GM23338 (cell line): Measurements from ENCODE around the gene ENTPD6. TPM values are rescaled to one million over a fixed set of nuclear protein-coding genes. Genes with fewer than 3 reads are reported as not detected.

Source experiments
- ATAC-seq: fragments of 200-7000 bp; cut with Tn5 transposase; 3 replicates; pipeline ENCODE4 v1.9.1; 2020
- DNase-seq: peaks from one replicate; pipeline ENCODE4 v3.0.0-alpha.2; 2015; ENCODE audit warnings: low spot score
- H2AFZ ChIP-seq: fragments of 200-600 bp; sonication (generic); 2 replicates; pipeline ENCODE4 v1.8.0; 2016; ENCODE audit warnings: antibody characterized with exemption, mild to moderate bottlenecking, moderate library complexity
- H3F3A ChIP-seq: fragments of 200-600 bp; sonication (generic); replicated peaks from 2 replicates; pipeline ENCODE4 v1.8.0; 2017; ENCODE audit warnings: antibody characterized with exemption, mixed run types, low read depth
- H3K27ac ChIP-seq: fragments of 200-600 bp; sonication (generic); 2 replicates; pipeline ENCODE4 v1.6.1; 2016; ENCODE audit warnings: low read depth
- H3K27me3 ChIP-seq: fragments of 200-600 bp; sonication (generic); 2 replicates; pipeline ENCODE4 v1.8.0; 2016; ENCODE audit warnings: mild to moderate bottlenecking, mixed run types, moderate library complexity; ENCODE audit not compliant: insufficient read depth
- H3K36me3 ChIP-seq: fragments of 200-600 bp; sonication (generic); 2 replicates; pipeline ENCODE4 v1.8.0; 2016; ENCODE audit warnings: mild to moderate bottlenecking; ENCODE audit not compliant: insufficient read depth
- H3K4me1 ChIP-seq: fragments of 200-600 bp; sonication (generic); 2 replicates; pipeline ENCODE4 v1.8.0; 2016; ENCODE audit warnings: mild to moderate bottlenecking, moderate library complexity; ENCODE audit not compliant: insufficient read depth
- H3K4me2 ChIP-seq: fragments of 200-600 bp; sonication (generic); 2 replicates; pipeline ENCODE4 v1.7.1; 2017; ENCODE audit warnings: mixed run types
- H3K4me3 ChIP-seq: fragments of 200-600 bp; sonication (generic); 2 replicates; pipeline ENCODE4 v1.6.1; 2016; ENCODE audit warnings: mixed run types
- H3K79me2 ChIP-seq: fragments of 200-600 bp; sonication (generic); replicated peaks from 2 replicates; pipeline ENCODE4 v1.8.0; 2017; ENCODE audit warnings: mild to moderate bottlenecking; ENCODE audit not compliant: insufficient read depth
- H3K9me2 ChIP-seq: fragments of 200-600 bp; sonication (generic); 2 replicates; pipeline ENCODE4 v1.8.0; 2017; ENCODE audit not compliant: insufficient read depth
- H4K20me1 ChIP-seq: fragments of 200-600 bp; sonication (generic); replicated peaks from 2 replicates; pipeline ENCODE4 v1.8.0; 2017; ENCODE audit warnings: mild to moderate bottlenecking; ENCODE audit not compliant: insufficient read depth
- H3K27ac Mint-ChIP-seq: 2 replicates; pipeline ENCODE4 v1.8.0; 2020; ENCODE audit warnings: inconsistent platforms, mild to moderate bottlenecking, moderate library complexity, mixed read lengths
- H3K27me3 Mint-ChIP-seq: 3 replicates; pipeline ENCODE4 v1.8.0; 2022; ENCODE audit warnings: low read depth, mild to moderate bottlenecking, moderate library complexity, mixed read lengths, inconsistent platforms; ENCODE audit not compliant: insufficient read depth, poor library complexity
- H3K36me3 Mint-ChIP-seq: 3 replicates; pipeline ENCODE4 v1.8.0; 2021; ENCODE audit warnings: low read depth, mild to moderate bottlenecking, inconsistent platforms, moderate library complexity, mixed read lengths
- H3K4me1 Mint-ChIP-seq: 3 replicates; pipeline ENCODE4 v1.8.0; 2020; ENCODE audit warnings: mild to moderate bottlenecking, inconsistent platforms, mixed read lengths
- H3K4me3 Mint-ChIP-seq: 3 replicates; pipeline ENCODE4 v1.8.0; 2021; ENCODE audit warnings: moderate library complexity, mild to moderate bottlenecking, inconsistent platforms, mixed read lengths
- H3K9me3 Mint-ChIP-seq: 3 replicates; pipeline ENCODE4 v1.8.0; 2020; ENCODE audit warnings: moderate library complexity, mild to moderate bottlenecking, inconsistent platforms, mixed read lengths
- CREB1 ChIP-seq: fragments of 250-450 bp; sonication (Bioruptor Pico); IDR thresholded peaks from 2 replicates; pipeline ENCODE4 v1.5.0; 2020; ENCODE audit warnings: low read depth, mild to moderate bottlenecking, moderate library complexity
- CTCF ChIP-seq, 2 experiments: fragments of 200-600 bp in 1 of 2; sonication (generic) in 1 of 2; conservative IDR thresholded peaks; 2 replicates each; pipeline versions ENCODE4 v1.5.1 to v1.6.1; 2016 to 2017; ENCODE audit warnings: antibody characterized with exemption in 2 of 2, low read depth in 2 of 2, mild to moderate bottlenecking in 2 of 2, moderate library complexity in 1 of 2
- EZH2 ChIP-seq: fragments of 200-600 bp; sonication (generic); IDR thresholded peaks from one replicate; pipeline ENCODE4 v1.8.0; 2017; ENCODE audit warnings: antibody characterized with exemption, mild to moderate bottlenecking, low read depth; ENCODE audit not compliant: unreplicated experiment
- EZH2phosphoT487 ChIP-seq: fragments of 200-600 bp; sonication (generic); IDR thresholded peaks from one replicate; pipeline ENCODE4 v1.8.1; 2018; ENCODE audit warnings: antibody characterized with exemption; ENCODE audit not compliant: unreplicated experiment
- JUNB ChIP-seq: IDR thresholded peaks from one replicate; pipeline ENCODE4 v1.6.1; 2016; ENCODE audit warnings: antibody characterized with exemption; ENCODE audit not compliant: unreplicated experiment
- NANOG ChIP-seq: IDR thresholded peaks from 2 replicates; pipeline ENCODE4 v1.6.1; 2016; ENCODE audit warnings: antibody characterized with exemption, borderline replicate concordance
- POLR2AphosphoS5 ChIP-seq: IDR thresholded peaks from 2 replicates; pipeline ENCODE4 v1.6.1; 2016; ENCODE audit warnings: antibody characterized with exemption, low read depth
- REST ChIP-seq: IDR thresholded peaks from one replicate; pipeline ENCODE4 v1.6.1; 2018; ENCODE audit warnings: antibody characterized with exemption; ENCODE audit not compliant: unreplicated experiment
- STAT1 ChIP-seq: IDR thresholded peaks from one replicate; pipeline ENCODE4 v1.6.1; 2016; ENCODE audit warnings: antibody characterized with exemption; ENCODE audit not compliant: unreplicated experiment
- ZNF114 ChIP-seq: fragments of 250-450 bp; sonication (Bioruptor Pico); IDR thresholded peaks from 2 replicates; pipeline ENCODE4 v1.5.0; 2020; ENCODE audit warnings: mild to moderate bottlenecking, moderate library complexity
- ZNF331 ChIP-seq: fragments of 250-450 bp; sonication (Bioruptor Pico); IDR thresholded peaks from 2 replicates; pipeline ENCODE4 v1.5.0; 2020; ENCODE audit warnings: low read depth, mild to moderate bottlenecking, moderate library complexity
- ZNF462 ChIP-seq: fragments of 250-450 bp; sonication (Bioruptor Pico); IDR thresholded peaks from 2 replicates; pipeline ENCODE4 v1.5.0; 2020; ENCODE audit warnings: mild to moderate bottlenecking, moderate library complexity
- polyA plus RNA-seq: library from polyadenylated mRNA; unstranded; fragments of >200 nt; fragmentation: Nextera tagmentation; extraction: Ambion mirVana; gene quantifications from 2 replicates; pipeline ENCODE4 v1.2.1, GENCODE V29; 2016
- total RNA-seq: library from RNA; depleted of rRNA; stranded (reverse); fragments of >200 nt; shearing (Covaris generic); gene quantifications from 2 replicates; pipeline ENCODE4 v1.2.3, GENCODE V29; 2014
- TF ChIP-seq, protein P1 (sequence below): IDR thresholded peaks from 2 replicates; pipeline ENCODE4 v1.6.1; 2016; ENCODE audit warnings: antibody characterized with exemption

The ENTPD6 gene
- total and polyA plus RNA-seq, 2 experiments from 2014 or later, result 19.3 to 45.9 TPM

DNA sequence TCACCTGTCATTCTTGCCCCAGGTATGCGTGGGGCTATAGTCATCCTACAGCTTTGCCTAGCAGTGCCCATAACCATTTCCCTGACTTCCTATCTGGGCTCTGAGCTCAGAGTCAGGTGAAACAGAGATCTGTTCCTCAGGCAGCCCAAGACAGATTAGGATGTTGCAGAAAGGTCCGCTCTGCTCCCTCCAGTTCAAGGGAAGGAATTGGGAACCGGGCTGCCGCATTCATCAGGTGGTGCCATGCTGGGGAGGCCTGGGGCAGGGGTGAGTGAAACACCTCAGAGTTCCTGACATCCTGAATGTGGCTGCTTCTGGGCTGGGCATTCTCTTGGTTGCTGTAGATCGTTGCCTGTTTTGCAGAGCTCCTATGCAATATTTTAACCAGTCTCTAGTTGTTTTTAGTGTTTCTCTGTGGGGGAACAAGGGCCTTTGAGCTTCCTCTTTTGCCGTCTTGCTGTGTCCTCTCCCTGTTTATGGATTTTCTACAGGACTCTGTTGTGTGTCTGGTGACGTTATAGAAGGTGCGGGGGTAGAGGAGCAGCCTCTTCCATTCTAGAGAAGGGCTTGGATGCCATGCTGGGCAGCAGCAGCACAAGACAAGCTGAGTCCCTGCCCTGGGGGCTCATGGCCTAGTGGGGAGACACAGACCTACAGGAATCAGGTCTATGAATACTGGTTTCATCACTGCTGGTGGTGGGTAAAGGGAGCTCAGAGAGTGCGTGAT lies 9.2 kb downstream of the ENTPD6 start:
- peaks cover 4% of the 10 kb centered on the region for H3K4me1 ChIP-seq
- H3K79me2 ChIP-seq, result peaks cover 61% of the 10 kb centered on the region
- no peaks in the 10 kb centered on the region for H3K9me2 ChIP-seq
- H2AFZ ChIP-seq, result no peak overlapping the region
- H3K4me3 Mint-ChIP-seq, result no peak overlapping the region
- peak; percentile 62 for ATAC-seq
- no peak overlapping the region for H3K4me2 ChIP-seq
- no peak overlapping the region for H3K27ac ChIP-seq
- H3K9me3 Mint-ChIP-seq, result no peaks in the 10 kb centered on the region
- peaks cover 17% of the 10 kb centered on the region; the same call in 1 of the 2 replicates for H4K20me1 ChIP-seq
- H3K4me3 ChIP-seq, result no peak overlapping the region
- H3K36me3 ChIP-seq, result no peaks in the 10 kb centered on the region
- 0 out of 2 replicates have a peak, but pooled peaks cover 1% of the 10 kb centered on the region for H3F3A ChIP-seq
- TF ChIP-seq POLR2AphosphoS5 (no peak), CTCF (conservative IDR thresholded peaks at IDR 0.05; ENCODE audit: low read depth in 2 of 2) (no peak), EZH2phosphoT487 (no peak), CREB1 (CRISPR knock-in tag) (no peak), REST (no peak), NANOG (no peak), STAT1 (no peak), ZNF331 (CRISPR knock-in tag) (no peak), ZNF462 (no peak), ZNF114 (CRISPR knock-in tag) (no peak), JUNB (no peak), EZH2 (no peak)
- TF ChIP-seq, protein P1, sequence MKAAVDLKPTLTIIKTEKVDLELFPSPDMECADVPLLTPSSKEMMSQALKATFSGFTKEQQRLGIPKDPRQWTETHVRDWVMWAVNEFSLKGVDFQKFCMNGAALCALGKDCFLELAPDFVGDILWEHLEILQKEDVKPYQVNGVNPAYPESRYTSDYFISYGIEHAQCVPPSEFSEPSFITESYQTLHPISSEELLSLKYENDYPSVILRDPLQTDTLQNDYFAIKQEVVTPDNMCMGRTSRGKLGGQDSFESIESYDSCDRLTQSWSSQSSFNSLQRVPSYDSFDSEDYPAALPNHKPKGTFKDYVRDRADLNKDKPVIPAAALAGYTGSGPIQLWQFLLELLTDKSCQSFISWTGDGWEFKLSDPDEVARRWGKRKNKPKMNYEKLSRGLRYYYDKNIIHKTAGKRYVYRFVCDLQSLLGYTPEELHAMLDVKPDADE, result no peak
- H3K27me3 ChIP-seq, result no peaks in the 10 kb centered on the region
- H3K36me3 Mint-ChIP-seq, result peaks cover 4% of the 10 kb centered on the region; the same call in 1 of the 3 replicates
- DNase-seq, result no peak
- peaks cover 2% of the 10 kb centered on the region for H3K27me3 Mint-ChIP-seq
- peaks cover 17% of the 10 kb centered on the region for H3K4me1 Mint-ChIP-seq
- H3K27ac Mint-ChIP-seq, result peak overlapping the region; percentile 46; the same call in 1 of the 2 replicates
